Neutrophil (primary cell): ENCODE measurements around the gene PPP1CB.
A peak's percentile ranks its signal among the peaks of the same experiment; 100 is the strongest.

Experiments used
- H3K27ac ChIP-seq: fragments of 200-600 bp; sonication (generic); 2 replicates; pipeline ENCODE4 v1.5.1; 2016; ENCODE audit warnings: mild to moderate bottlenecking, moderate library complexity
- H3K27me3 ChIP-seq: fragments of 200-600 bp; sonication (generic); 2 replicates; pipeline ENCODE4 v1.6.0; 2016; ENCODE audit warnings: mild to moderate bottlenecking
- H3K36me3 ChIP-seq: fragments of 200-600 bp; sonication (generic); 2 replicates; pipeline ENCODE4 v1.5.1; 2017
- H3K4me1 ChIP-seq, 2 experiments: fragments of 200-600 bp in 1 of 2; sonication (generic) in 1 of 2; 1 replicate in 1 of 2; 2 replicates in 1 of 2; pipeline versions ENCODE4 v1.5.1 to v1.6.1; 2013 to 2016; ENCODE audit warnings: low read depth in 1 of 2, low read length in 1 of 2, mild to moderate bottlenecking in 1 of 2, moderate library complexity in 1 of 2; ENCODE audit not compliant: control insufficient read depth in 1 of 2, insufficient read depth in 1 of 2
- H3K4me3 ChIP-seq, 2 experiments: fragments of 200-600 bp in 1 of 2; sonication (generic) in 1 of 2; 1 replicate in 1 of 2; 2 replicates in 1 of 2; pipeline ENCODE4 v1.5.1; 2013 to 2016; ENCODE audit warnings: low read depth in 1 of 2, low read length in 1 of 2, mild to moderate bottlenecking in 1 of 2, moderate library complexity in 1 of 2
- H3K9me3 ChIP-seq: fragments of 200-600 bp; sonication (generic); 2 replicates; pipeline ENCODE4 v1.5.1; 2016
- CTCF ChIP-seq: fragments of 200-600 bp; sonication (generic); IDR thresholded peaks from 2 replicates; pipeline ENCODE4 v1.5.1; 2016; ENCODE audit warnings: antibody characterized with exemption

Gene PPP1CB

DNA sequence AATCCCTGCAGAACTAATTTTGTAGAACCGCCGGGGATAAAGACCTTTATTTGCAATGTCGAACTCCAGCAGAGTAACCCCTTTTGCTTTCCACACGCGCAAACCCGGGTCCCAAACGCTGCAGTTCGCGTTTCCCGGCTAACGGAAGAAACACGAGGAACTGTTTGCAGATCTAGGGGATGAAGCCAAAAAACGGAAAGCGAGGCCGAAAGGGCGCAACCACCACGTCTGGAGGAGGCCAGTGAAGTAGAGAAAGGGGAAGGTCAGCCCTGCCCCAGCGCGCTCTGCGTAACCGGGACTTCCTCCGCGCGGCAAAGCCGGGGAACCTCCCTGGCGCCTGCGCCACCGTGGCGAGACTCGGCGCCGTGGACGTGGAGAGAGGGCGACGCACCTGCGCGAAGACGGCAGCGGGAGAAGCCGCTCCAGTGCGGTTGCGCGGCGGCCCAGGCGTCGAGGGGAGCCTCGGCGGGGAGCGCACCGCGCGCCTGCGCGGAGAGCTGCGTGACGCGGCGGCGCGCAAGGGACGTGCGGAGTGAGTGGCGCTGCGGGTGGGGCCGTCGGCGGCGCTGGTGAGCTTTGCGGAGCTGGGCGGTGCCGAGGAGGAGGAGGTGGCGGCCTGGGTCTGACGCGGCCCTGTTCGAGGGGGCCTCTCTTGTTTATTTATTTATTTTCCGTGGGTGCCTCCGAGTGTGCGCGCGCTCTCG lies at the start of gene PPP1CB:
Gene PPP1CB (plus strand): TSS at position 579 of the 704 bp plus-strand sequence. CDS start 295 bp downstream, outside the sequence.
- peaks cover 44 to 45% of the 10 kb centered on the region in 2 experiments for H3K4me1 ChIP-seq
- H3K27ac ChIP-seq, result peak within 1 kb of the TSS; percentile 99
- peak within 1 kb of the TSS; percentile 74 to 96 for H3K4me3 ChIP-seq
- H3K36me3 ChIP-seq, result no peaks in the 10 kb centered on the region
- H3K27me3 ChIP-seq, result no peaks in the 10 kb centered on the region
- H3K9me3 ChIP-seq, result no peaks in the 10 kb centered on the region
- TF ChIP-seq CTCF, result peak; percentile 75

DNA sequence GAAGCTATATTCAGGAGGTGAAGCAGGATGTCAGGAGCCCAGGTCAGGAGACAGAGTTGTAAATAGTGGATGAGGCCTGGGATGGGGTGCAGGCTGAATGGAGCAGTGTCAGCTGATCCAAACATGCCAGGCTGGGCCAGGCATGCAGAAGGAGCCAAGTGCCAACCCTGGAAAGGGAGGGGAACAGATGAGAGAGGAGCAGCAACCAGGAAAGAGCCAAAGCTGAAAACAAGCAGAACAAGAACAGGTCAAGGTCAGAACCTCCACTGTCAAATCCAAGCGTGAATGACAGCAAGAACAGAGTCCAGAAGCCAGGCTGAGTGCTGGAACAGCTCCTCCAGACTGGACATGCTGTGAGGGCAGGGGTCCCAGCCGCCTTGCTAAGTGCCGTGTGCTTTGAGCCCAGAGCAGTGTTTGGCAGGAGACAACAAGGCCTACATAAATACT lies 49.2 kb upstream of the PPP1CB start:
- no peak overlapping the region for H3K4me3 ChIP-seq
- no peaks in the 10 kb centered on the region for H3K36me3 ChIP-seq
- no peak for TF ChIP-seq CTCF
- no peak overlapping the region for H3K27ac ChIP-seq
- no peaks in the 10 kb centered on the region for H3K27me3 ChIP-seq
- peaks cover 4 to 6% of the 10 kb centered on the region in 2 experiments for H3K4me1 ChIP-seq
- H3K9me3 ChIP-seq, result no peaks in the 10 kb centered on the region

DNA sequence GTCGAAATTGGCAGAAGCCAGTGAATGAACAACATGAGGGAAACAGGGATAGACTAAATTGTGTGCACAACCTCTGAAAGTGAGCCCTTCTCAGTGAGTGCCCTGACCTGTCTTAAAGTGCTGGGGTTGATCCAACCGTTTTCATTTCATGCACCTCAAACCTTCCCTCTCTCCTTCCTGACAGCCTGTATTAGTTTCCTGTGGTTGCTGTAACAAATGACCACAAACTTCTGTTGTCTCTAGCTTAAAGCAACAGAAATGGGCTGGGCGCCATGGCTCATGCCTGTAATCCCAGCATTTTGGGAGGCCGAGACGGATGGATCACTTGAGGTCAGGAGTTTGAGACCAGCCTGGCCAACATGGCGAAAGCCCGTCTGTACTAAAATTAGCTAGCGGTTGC lies 48.8 kb upstream of the PPP1CB start:
- H3K27me3 ChIP-seq, result no peaks in the 10 kb centered on the region

DNA sequence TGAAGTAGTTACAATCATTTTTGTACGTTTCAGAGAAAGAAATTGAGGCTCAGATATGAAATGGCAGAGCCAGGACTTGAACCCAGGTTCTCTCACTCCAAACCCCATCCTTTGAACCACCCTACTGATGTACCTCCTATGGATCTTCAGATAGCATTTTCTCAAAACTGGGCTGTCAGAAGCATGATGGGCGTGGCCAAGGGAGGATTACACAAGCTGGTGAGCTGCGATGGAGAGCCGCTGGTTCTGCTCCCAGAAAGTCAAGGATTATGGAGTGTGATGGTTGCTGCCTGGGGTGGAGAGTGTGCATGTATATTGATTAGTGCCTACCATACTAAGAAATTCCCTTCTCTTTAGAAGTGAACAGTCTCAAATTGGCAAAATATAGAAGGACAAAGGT lies 47.0 kb upstream of the PPP1CB start:
- H3K4me3 ChIP-seq, result no peak overlapping the region
- no peaks in the 10 kb centered on the region for H3K36me3 ChIP-seq
- H3K9me3 ChIP-seq, result no peaks in the 10 kb centered on the region
- peaks cover 4 to 6% of the 10 kb centered on the region in 2 experiments for H3K4me1 ChIP-seq
- H3K27ac ChIP-seq, result no peak overlapping the region
- TF ChIP-seq CTCF, result no peak
- H3K27me3 ChIP-seq, result no peaks in the 10 kb centered on the region

More for the DNA sequence above, 48.8 kb upstream of the PPP1CB start:
- Histone ChIP-seq H3K36me3 (no peaks in the 10 kb centered on the region), H3K27ac (no peak overlapping the region), H3K9me3 (no peaks in the 10 kb centered on the region), H3K4me1 (peaks cover 4 to 6% of the 10 kb centered on the region in 2 experiments), H3K4me3 (no peak overlapping the region)
- TF ChIP-seq CTCF, result no peak

- TF ChIP-seq CTCF, result no peak
- no peak overlapping the region for H3K27ac ChIP-seq
- H3K27me3 ChIP-seq, result no peaks in the 10 kb centered on the region
- no peaks in the 10 kb centered on the region for H3K36me3 ChIP-seq
- H3K4me1 ChIP-seq, result peaks cover 4 to 6% of the 10 kb centered on the region in 2 experiments
- H3K4me3 ChIP-seq, result no peak overlapping the region
- no peaks in the 10 kb centered on the region for H3K9me3 ChIP-seq
These were observed 45.7 kb upstream of the PPP1CB start for GRCh38 chr2:28705751-28706440.
